ENCODE results near the gene CHRM5.

CHRM5 gene

DNA sequence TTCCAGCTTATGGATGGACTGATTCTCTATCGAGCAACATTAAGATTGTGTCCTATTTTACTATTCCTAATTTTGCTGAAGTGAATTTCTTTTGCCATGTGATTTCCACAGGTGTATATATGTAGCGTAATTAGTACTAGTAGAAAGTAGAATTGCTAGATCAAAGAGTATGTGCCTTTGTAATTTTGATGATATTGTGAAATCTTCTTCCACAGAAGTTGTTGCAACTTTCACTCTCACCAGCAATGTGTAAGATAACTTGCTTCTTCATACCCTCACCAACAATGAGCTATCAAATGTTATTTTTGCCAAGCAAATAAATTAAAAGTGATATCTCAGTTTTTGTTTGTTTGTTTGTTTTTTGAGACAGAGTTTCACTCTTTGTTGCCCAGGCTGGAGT, 139.0 kb downstream of the CHRM5 start:
- Histone ChIP-seq H3K36me3 (replicated peaks) (no peaks in the 10 kb centered on the region), H3K27me3 (replicated peaks) (no peaks in the 10 kb centered on the region), H3K4me3 (ENCODE audit: low read depth, low read length) (no peak overlapping the region), H3K27ac (no peak overlapping the region)
- TF ChIP-seq, protein P1, sequence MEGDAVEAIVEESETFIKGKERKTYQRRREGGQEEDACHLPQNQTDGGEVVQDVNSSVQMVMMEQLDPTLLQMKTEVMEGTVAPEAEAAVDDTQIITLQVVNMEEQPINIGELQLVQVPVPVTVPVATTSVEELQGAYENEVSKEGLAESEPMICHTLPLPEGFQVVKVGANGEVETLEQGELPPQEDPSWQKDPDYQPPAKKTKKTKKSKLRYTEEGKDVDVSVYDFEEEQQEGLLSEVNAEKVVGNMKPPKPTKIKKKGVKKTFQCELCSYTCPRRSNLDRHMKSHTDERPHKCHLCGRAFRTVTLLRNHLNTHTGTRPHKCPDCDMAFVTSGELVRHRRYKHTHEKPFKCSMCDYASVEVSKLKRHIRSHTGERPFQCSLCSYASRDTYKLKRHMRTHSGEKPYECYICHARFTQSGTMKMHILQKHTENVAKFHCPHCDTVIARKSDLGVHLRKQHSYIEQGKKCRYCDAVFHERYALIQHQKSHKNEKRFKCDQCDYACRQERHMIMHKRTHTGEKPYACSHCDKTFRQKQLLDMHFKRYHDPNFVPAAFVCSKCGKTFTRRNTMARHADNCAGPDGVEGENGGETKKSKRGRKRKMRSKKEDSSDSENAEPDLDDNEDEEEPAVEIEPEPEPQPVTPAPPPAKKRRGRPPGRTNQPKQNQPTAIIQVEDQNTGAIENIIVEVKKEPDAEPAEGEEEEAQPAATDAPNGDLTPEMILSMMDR (IDR thresholded peaks at IDR 0.05; ENCODE audit: low read depth, low read length, missing control alignments), result no peak
- in situ Hi-C loops (cut with HindIII; ENCODE audit: low pct_ligation_motif_present, low sequenced_read_pairs), result no loop called here
- DNase-seq, result no peak

DNA sequence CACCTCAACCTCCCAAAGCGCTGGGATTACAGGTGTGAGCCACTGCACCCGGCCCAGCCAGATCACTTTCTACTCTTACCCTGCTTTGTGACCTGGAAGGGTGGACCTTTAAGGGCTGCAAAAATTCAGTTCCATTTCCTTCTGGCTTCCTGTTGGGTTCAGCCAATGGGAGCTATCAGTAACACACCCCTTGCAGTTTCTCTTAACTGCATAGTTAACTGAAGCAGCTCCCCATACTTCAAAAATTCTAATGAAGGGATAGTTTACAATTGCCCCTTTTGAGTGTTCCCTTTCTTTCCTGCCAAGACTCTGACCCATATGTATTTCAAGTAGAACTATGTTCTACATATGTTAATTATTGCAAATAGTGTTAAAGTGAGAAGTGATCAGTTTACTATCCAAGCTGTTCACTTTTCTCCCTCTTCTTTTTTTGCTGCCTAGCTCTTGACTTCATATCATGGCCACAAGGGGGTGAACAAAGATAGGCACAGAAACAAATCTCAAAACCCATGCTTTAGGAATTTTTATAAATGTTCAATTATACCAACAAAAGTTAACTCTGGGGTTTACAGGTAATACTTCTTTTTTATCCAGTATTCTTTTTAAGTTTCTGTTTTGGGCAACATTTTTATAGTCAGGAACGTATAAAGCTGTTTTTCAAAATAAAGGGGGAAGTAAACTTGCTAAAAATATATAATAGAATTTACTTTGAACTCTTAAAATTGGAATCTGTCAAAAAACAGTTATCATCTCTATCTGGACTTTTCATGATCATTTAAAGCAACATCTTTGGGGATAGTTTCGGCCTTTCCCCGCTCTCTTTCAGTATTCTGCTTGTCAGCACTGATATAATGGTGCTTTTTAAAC, 141.7 kb downstream of the CHRM5 start:
- no peaks in the 10 kb centered on the region for H3K27me3 ChIP-seq (replicated peaks)
- in situ Hi-C loops (cut with HindIII; ENCODE audit: low pct_ligation_motif_present, low sequenced_read_pairs), result no loop called here
- H3K27ac ChIP-seq, result no peak overlapping the region
- no peaks in the 10 kb centered on the region for H3K36me3 ChIP-seq (replicated peaks)
- DNase-seq, result peak; percentile 29
- no peak overlapping the region for H3K4me3 ChIP-seq (ENCODE audit: low read depth, low read length)
- TF ChIP-seq, protein P1 (IDR thresholded peaks at IDR 0.05; ENCODE audit: low read depth, low read length, missing control alignments), result peak; percentile 75

DNA sequence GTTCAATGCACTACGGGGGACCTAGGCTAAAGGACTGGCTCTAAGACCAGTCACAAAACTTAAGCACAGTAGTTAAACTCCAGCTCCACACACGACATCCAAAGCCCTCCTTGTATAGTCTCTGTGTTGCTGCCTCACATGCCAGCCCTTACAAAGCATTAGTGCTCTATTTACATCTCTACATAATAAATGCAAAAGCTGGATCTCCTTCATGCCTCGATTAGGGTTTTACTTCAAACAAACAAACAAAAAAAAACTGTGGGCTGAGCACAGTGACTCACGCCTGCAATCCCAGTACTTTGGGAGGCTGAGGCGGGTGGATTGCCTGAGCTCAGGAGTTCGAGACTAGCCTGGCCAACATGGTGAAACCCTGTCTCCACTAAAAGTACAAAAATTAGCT, 143.2 kb downstream of the CHRM5 start:
- Histone ChIP-seq H3K27me3 (replicated peaks) (no peaks in the 10 kb centered on the region), H3K4me3 (ENCODE audit: low read depth, low read length) (no peak overlapping the region), H3K27ac (no peak overlapping the region), H3K36me3 (replicated peaks) (no peaks in the 10 kb centered on the region)
- no peak for DNase-seq
- TF ChIP-seq, protein P1 (IDR thresholded peaks at IDR 0.05; ENCODE audit: low read depth, low read length, missing control alignments), result no peak
- in situ Hi-C loops (cut with HindIII; ENCODE audit: low pct_ligation_motif_present, low sequenced_read_pairs), result no loop called here

DNA sequence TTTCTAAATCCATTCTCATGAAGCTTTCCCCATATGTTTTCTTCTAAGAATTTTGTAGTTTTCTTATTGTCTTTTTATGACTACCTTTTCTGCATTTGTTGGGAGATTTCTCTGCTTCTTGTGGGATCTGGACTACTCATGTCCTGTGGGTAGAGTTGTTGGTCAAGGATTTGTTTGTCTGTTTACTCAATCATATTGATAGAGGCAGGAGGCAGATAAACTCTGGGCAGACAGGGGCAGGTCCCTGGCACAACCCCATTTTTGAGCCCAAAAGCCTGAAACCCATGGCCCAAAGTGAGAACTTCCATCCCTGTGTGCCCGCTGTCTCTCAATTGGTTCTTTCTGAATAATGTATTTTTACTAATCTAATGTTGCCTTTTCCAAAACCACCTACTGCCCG, 145.9 kb downstream of the CHRM5 start:
- DNase-seq, result no peak
- TF ChIP-seq, protein P1 (IDR thresholded peaks at IDR 0.05; ENCODE audit: low read depth, low read length, missing control alignments), result no peak
- Histone ChIP-seq H3K27me3 (replicated peaks) (no peaks in the 10 kb centered on the region), H3K4me3 (ENCODE audit: low read depth, low read length) (no peak overlapping the region), H3K36me3 (replicated peaks) (no peaks in the 10 kb centered on the region), H3K27ac (no peak overlapping the region)
- in situ Hi-C loops (cut with HindIII; ENCODE audit: low pct_ligation_motif_present, low sequenced_read_pairs), result no loop called here

DNA sequence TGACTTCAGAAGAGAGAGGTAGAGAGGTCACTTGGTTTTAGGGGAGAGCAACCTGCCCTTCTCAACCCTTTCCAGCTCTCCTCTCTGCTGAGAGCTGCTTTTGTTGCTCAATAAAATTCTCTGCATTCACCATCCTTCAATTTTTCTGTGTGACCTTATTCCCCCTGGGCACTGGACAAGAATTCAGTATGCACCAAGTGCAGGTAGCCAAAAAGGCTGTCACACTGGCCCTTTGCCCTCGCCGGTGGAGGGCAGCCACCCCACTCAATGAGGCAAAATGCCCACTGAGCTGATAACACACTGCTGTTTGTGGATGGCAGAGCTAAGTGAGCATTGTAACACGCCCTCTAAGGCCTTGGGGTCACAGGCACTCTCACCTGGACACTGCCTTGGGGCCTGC, 146.4 kb downstream of the CHRM5 start:
- in situ Hi-C loops (cut with HindIII; ENCODE audit: low pct_ligation_motif_present, low sequenced_read_pairs), result no loop called here
- DNase-seq, result no peak
- Histone ChIP-seq H3K27me3 (replicated peaks) (no peaks in the 10 kb centered on the region), H3K4me3 (ENCODE audit: low read depth, low read length) (no peak overlapping the region), H3K36me3 (replicated peaks) (no peaks in the 10 kb centered on the region), H3K27ac (no peak overlapping the region)
- TF ChIP-seq, protein P1 (IDR thresholded peaks at IDR 0.05; ENCODE audit: low read depth, low read length, missing control alignments), result no peak

DNA sequence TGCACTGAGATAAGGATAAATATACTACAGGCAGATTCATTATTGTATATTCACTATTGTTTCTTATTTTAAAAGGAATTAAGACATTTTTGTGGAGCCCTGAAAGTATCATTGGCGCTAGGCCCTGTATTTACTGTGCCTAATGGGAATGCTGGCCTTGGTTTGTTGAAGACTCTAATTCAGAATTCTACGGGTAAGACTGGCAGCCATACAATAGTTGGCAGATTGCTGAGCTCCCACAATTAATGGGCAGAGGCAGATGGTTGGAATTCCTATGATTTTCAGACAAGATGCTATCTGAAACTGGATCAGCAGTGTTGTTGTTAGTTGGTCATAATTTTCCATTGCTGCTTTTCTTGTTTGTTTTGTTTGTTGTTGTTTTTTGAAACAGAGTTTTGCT, 148.3 kb downstream of the CHRM5 start:
- in situ Hi-C loops (cut with HindIII; ENCODE audit: low pct_ligation_motif_present, low sequenced_read_pairs), result no loop called here
- Histone ChIP-seq H3K36me3 (replicated peaks) (no peaks in the 10 kb centered on the region), H3K4me3 (ENCODE audit: low read depth, low read length) (no peak overlapping the region), H3K27ac (no peak overlapping the region), H3K27me3 (replicated peaks) (no peaks in the 10 kb centered on the region)
- TF ChIP-seq, protein P1 (IDR thresholded peaks at IDR 0.05; ENCODE audit: low read depth, low read length, missing control alignments), result no peak
- DNase-seq, result no peak

Data from brain microvascular endothelial cell (primary cell).